Testis (tissue), 3 donors: Measurements from ENCODE around the gene NCKAP5. TPM values are rescaled to one million over a fixed set of nuclear protein-coding genes. Genes with fewer than 3 reads are reported as not detected.

ENCODE experiments used
- DNase-seq: peaks from one replicate; pipeline ENCODE4 v3.0.0-alpha.2; 2019
- H3K27ac ChIP-seq, 2 donors: fragments of 200-600 bp; sonication (generic); one replicate each; pipeline ENCODE4 v1.5.1; 2019
- H3K27me3 ChIP-seq: fragments of 200-600 bp; sonication (generic); one replicate; pipeline ENCODE4 v1.5.1; 2019
- H3K36me3 ChIP-seq: fragments of 200-600 bp; sonication (generic); one replicate; pipeline ENCODE4 v1.5.1; 2017; ENCODE audit warnings: low read depth; ENCODE audit errors: missing control alignments
- H3K4me1 ChIP-seq: fragments of 200-600 bp; sonication (generic); one replicate; pipeline ENCODE4 v1.5.1; 2019
- H3K4me3 ChIP-seq, 2 donors: fragments of 200-600 bp; sonication (generic); one replicate each; pipeline ENCODE4 v1.5.1; 2017 to 2019
- H3K9me3 ChIP-seq: fragments of 200-600 bp; sonication (generic); one replicate; pipeline ENCODE4 v1.5.1; 2017
- CTCF ChIP-seq, 3 experiments: fragments of 450-650 bp in 2 of 3; fragments of 200-600 bp in 1 of 3; sonication (generic) in 1 of 3; IDR thresholded peaks; one replicate each; pipeline ENCODE4 v1.5.1; 2016 to 2019; ENCODE audit warnings: antibody characterized with exemption in 3 of 3, mild to moderate bottlenecking in 2 of 3, moderate library complexity in 1 of 3
- POLR2A ChIP-seq: fragments of 450-650 bp; IDR thresholded peaks from one replicate; pipeline ENCODE4 v1.6.1; 2017; ENCODE audit warnings: antibody characterized with exemption, mild to moderate bottlenecking, moderate library complexity
- WGBS, 2 donors: methylation state at CpG; one replicate each; pipeline ENCODE4 v1.1.5; 2018; 5-methylcytosine and 5-hydroxymethylcytosine counted together
- intact Hi-C: fragments of 100-400 bp; cut with DNase I; formaldehyde crosslinking; loops from one replicate; pipeline ENCODE4 v1.15.1; 2023; ENCODE audit warnings: low total_unique reads
- polyA plus RNA-seq: library from polyadenylated mRNA; stranded (reverse); fragments of 350-450 nt; fragmentation: Illumina TruSeq; extraction: RNeasy Lipid Tissue Mini Kit (QIAGEN cat#74804); gene quantifications from one replicate; pipeline ENCODE4 v1.2.3, GENCODE V29; 2014; ENCODE audit warnings: low read depth, low replicate concordance; ENCODE audit not compliant: insufficient read depth
- total RNA-seq, 2 donors: library from RNA; depleted of rRNA; stranded (reverse); fragments of >200 nt; gene quantifications; one replicate each; pipeline ENCODE4 v1.2.3, GENCODE V29; 2016

Gene NCKAP5
- total and polyA plus RNA-seq, 3 donors from 2014 or later = 3.0 to 7.6 (median 6.3) TPM

- intact Hi-C loops = no loop called here
- H3K27ac ChIP-seq = no peak overlapping the region
- H3K9me3 ChIP-seq = no peaks in the 10 kb centered on the region
- H3K4me3 ChIP-seq = no peak overlapping the region
- H3K27me3 ChIP-seq = no peaks in the 10 kb centered on the region
- no peaks in the 10 kb centered on the region for H3K4me1 ChIP-seq
- TF ChIP-seq POLR2A = no peak
- TF ChIP-seq CTCF (IDR thresholded peaks at IDR 0.05) = no peak
- no peak for DNase-seq
- H3K36me3 ChIP-seq = no peaks in the 10 kb centered on the region
- 86 to 88% methylated on average over 1 of the region's 1 CpG for WGBS, 2 donors
Observed at GRCh38 chr2:133378386-133378785, 189.9 kb downstream of the NCKAP5 start.

DNA sequence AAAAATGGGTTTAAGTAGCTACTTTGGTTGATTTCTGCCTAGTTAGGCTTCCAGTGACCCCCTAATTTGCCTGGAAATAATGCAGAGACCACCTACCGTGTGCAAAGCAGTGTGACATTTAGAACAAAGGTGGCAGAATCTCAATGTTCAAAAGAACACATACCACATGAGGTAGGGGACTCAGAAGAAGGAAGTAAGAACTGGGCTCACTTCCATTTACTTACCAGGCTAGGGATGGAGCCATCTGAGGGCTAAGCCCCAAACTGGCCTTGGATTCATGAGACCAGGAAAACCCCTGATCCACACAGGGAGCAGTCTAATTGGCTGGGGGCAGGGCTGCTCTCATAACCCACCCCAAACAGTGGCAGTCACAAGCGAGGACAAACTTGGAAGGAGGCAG is 190.7 kb downstream of the NCKAP5 start:
- Histone ChIP-seq H3K4me1 (no peaks in the 10 kb centered on the region), H3K27ac (no peak overlapping the region), H3K36me3 (no peaks in the 10 kb centered on the region), H3K4me3 (no peak overlapping the region), H3K27me3 (no peaks in the 10 kb centered on the region), H3K9me3 (no peaks in the 10 kb centered on the region)
- DNase-seq = no peak
- TF ChIP-seq CTCF (IDR thresholded peaks at IDR 0.05) (no peak), POLR2A (no peak)
- WGBS, 2 donors = 47 to 69% methylated on average over 1 to 2 of the region's 2 CpGs
- intact Hi-C loops = no loop called here

- Histone ChIP-seq H3K4me1 (no peaks in the 10 kb centered on the region), H3K36me3 (no peaks in the 10 kb centered on the region), H3K4me3 (no peak overlapping the region), H3K9me3 (no peaks in the 10 kb centered on the region), H3K27me3 (no peaks in the 10 kb centered on the region), H3K27ac (no peak overlapping the region)
- intact Hi-C loops = no loop called here
- no peak for DNase-seq
- TF ChIP-seq CTCF (IDR thresholded peaks at IDR 0.05) = no peak
- no peak for TF ChIP-seq POLR2A
Observed at GRCh38 chr2:133377021-133377481, 191.2 kb downstream of the NCKAP5 start.

- WGBS, 2 donors = 44 to 50% methylated on average over 5 of the region's 5 CpGs
- peak; percentile 17 for DNase-seq
- H3K27me3 ChIP-seq = no peaks in the 10 kb centered on the region
- no peaks in the 10 kb centered on the region for H3K9me3 ChIP-seq
- TF ChIP-seq POLR2A (no peak), CTCF (IDR thresholded peaks at IDR 0.05) (no peak)
- H3K27ac ChIP-seq = no peak overlapping the region
- no peak overlapping the region for H3K4me3 ChIP-seq
- H3K36me3 ChIP-seq = no peaks in the 10 kb centered on the region
- intact Hi-C loops = no loop called here
- H3K4me1 ChIP-seq = no peaks in the 10 kb centered on the region
Observed at GRCh38 chr2:133374781-133375180, 193.5 kb downstream of the NCKAP5 start.

DNA sequence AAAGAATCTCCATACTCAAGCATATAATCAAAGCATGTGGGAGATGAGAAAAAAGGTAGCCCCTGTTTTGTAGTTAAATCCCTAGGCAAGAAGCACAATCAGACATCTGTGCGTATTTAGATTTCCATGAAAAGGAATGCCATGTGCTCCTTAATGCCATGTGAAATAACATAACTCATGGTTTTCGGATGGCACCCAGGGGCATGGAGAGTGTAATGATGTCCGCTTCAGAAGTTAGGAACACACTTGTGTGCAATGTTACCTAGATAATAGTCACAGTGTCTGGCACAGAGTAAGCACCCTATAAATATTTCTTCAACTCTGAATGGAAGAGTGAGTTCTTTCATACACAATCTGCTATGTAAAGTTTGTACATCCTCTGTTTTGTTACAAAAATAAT is 197.0 kb downstream of the NCKAP5 start:
- no peak for DNase-seq
- intact Hi-C loops = no loop called here
- Histone ChIP-seq H3K4me3 (no peak overlapping the region), H3K9me3 (no peaks in the 10 kb centered on the region), H3K27me3 (no peaks in the 10 kb centered on the region), H3K36me3 (no peaks in the 10 kb centered on the region), H3K4me1 (no peaks in the 10 kb centered on the region), H3K27ac (no peak overlapping the region)
- WGBS, 2 donors = 93 to 96% methylated on average over 3 of the region's 3 CpGs
- no peak for TF ChIP-seq POLR2A
- TF ChIP-seq CTCF (IDR thresholded peaks at IDR 0.05) = no peak
